ENCODE data around the gene ADGRL4.
"Not testable (repeated sequence)": the region's sequence is repeated elsewhere in the genome, so short reads cannot be mapped to it uniquely, and the experiment has no call there.

ADGRL4 gene

DNA sequence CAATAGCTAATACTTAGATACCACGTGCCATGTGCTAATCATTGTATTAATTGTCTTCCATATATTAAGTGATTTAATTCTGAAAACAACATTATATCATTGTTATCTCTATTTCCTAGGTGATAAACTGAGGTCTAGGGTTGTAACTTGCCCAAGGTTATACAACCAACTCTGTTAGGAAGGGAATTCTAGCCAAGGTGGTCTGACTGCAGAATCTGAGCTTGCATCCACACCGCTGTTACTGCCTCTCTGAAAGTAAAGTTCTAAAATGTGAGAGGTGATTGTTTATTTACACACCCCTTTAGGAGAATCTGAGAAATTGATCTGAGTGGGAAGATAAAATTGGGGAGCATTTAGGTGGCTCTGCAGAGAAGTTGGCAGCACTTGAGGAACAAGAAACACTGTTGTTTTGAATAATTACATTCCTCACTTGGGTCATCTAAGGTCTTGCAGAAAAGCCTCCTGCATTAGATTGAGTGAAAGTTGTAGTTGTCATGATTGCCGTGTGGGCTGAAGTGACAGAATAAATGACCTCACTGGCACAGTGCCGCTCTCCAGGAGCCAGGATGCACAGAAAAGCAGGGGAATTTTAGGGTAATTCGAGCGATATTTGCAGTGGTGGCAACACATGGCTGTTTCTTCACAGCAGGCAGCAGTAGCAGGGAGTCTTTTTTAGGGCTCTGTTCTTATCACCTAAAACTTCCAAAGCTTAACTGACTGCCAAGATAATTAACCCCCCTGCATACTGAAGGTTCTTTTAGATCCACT, 121.7 kb downstream of the ADGRL4 start:
- Mint-ChIP-seq H3K27ac (no peak overlapping the region), H3K4me1 (ENCODE audit: low read depth) (no peaks in the 10 kb centered on the region)

DNA sequence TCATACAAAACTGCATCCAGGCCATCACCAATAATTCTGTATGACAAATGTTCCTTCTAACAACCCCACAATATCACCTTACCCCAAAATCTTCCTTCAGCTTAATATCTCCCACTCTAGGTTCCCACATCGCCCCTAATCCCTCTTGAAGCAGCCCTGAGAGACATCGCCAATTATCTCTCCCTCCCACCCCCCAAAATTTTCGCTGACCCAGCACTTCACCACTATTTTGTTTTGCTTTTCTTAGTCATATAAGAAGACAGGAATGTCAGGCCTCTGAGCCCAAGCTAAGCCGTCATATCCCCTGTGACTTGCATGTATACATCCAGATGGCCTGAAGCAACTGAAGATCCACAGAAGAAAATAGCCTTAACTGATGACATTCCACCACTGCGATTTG, 126.3 kb downstream of the ADGRL4 start:
- H3K9me3 Mint-ChIP-seq (ENCODE audit: low read depth), result no peaks in the 10 kb centered on the region
- no peaks in the 10 kb centered on the region for H3K27me3 Mint-ChIP-seq
- H3K4me1 Mint-ChIP-seq (ENCODE audit: low read depth), result no peaks in the 10 kb centered on the region
- H3K4me3 Mint-ChIP-seq, result no peak overlapping the region
- H3K36me3 Mint-ChIP-seq, result no peaks in the 10 kb centered on the region
- H3K27ac Mint-ChIP-seq, result no peak overlapping the region

More for the DNA sequence above, 121.7 kb downstream of the ADGRL4 start:
- Mint-ChIP-seq H3K27me3 (peaks cover 2% of the 10 kb centered on the region), H3K4me3 (no peak overlapping the region), H3K9me3 (ENCODE audit: low read depth) (no peaks in the 10 kb centered on the region), H3K36me3 (no peaks in the 10 kb centered on the region)

DNA sequence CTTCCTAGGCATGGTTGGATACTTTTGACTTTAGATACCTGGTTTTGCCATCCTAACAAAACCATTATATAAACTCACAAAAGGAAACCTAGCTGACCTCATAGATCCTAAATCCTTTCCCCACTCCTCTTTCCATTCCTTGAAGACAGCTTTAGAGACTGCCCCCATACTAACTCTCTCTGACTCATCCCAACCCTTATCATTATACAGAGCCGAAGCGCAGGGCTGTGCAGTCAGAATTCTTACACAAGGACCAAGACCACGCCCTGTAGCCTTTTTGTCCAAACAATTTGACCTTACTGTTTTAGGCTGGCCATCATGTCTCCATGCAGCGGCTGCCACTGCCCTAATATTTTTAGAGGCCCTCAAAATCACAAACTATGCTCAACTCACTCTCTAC, 130.5 kb downstream of the ADGRL4 start:
- not testable (repeated sequence) for H3K4me1 Mint-ChIP-seq (ENCODE audit: low read depth); H3K4me3 Mint-ChIP-seq; H3K36me3 Mint-ChIP-seq; H3K9me3 Mint-ChIP-seq (ENCODE audit: low read depth); H3K27ac Mint-ChIP-seq; H3K27me3 Mint-ChIP-seq

DNA sequence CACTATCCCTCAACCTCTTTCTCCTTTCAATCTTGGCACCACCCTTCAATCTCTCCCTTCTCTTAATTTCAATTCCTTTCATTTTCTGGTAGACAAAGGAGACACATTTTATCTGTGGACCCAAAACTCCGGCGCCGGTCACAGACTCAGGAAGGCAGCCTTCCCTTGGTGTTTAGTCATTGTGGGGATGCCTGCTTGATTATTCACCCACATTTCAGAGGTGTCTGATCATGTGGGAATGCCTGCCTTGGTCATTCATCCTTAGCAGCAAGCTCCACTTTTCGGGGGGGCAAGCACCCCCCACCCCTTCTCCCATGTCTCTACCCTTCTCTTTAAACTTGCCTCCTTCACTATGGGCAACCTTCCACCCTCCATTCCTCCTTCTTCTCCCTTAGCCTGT, 133.7 kb downstream of the ADGRL4 start:
- H3K4me3 Mint-ChIP-seq; H3K27ac Mint-ChIP-seq; H3K9me3 Mint-ChIP-seq (ENCODE audit: low read depth); H3K4me1 Mint-ChIP-seq (ENCODE audit: low read depth); H3K27me3 Mint-ChIP-seq; H3K36me3 Mint-ChIP-seq: not testable (repeated sequence)

DNA sequence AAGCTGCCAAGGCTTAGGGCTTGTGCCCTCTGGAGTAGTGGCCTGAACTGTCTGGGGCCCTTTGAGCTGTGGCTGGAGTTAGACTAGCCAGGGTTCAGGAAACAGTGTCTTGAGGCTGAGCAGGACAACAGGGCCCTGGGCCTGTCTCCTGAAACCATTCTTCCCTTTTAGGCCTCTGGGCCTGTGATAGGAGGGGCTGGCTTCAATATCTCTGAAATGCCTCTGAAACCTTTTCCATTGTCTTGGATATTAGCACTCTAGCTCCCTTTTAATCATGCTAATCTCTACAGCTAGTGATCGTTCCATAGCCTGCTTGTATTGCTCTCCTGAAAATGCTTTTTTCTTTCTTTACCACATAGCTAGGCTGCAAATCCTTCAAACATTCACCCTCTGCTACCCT, 135.3 kb downstream of the ADGRL4 start:
- H3K9me3 Mint-ChIP-seq (ENCODE audit: low read depth), result no peaks in the 10 kb centered on the region

DNA sequence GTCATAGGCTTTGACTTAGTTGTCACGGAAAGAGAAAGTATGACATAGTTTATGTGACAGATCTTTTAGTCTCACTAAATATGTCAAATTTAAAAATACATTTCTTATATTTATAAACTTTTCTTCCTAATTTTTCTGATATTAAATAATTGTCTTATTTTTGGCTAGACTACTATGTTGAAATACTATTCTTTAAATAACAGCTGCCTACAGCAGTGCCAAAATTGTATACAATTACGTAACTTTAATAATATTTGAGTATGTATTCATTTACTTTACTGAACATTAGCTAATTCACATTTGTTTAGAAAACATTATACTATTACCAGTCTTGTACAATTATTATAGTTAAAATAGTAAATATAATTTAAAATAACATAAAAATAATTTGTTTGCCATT, 137.4 kb downstream of the ADGRL4 start:
- Mint-ChIP-seq H3K27ac (no peak overlapping the region), H3K4me1 (ENCODE audit: low read depth) (no peaks in the 10 kb centered on the region), H3K27me3 (no peaks in the 10 kb centered on the region), H3K4me3 (no peak overlapping the region), H3K36me3 (no peaks in the 10 kb centered on the region), H3K9me3 (ENCODE audit: low read depth) (no peaks in the 10 kb centered on the region)

More for the DNA sequence above, 135.3 kb downstream of the ADGRL4 start:
- H3K27ac Mint-ChIP-seq, result no peak overlapping the region
- H3K27me3 Mint-ChIP-seq, result no peaks in the 10 kb centered on the region
- no peak overlapping the region for H3K4me3 Mint-ChIP-seq
- no peaks in the 10 kb centered on the region for H3K4me1 Mint-ChIP-seq (ENCODE audit: low read depth)
- no peaks in the 10 kb centered on the region for H3K36me3 Mint-ChIP-seq

DNA sequence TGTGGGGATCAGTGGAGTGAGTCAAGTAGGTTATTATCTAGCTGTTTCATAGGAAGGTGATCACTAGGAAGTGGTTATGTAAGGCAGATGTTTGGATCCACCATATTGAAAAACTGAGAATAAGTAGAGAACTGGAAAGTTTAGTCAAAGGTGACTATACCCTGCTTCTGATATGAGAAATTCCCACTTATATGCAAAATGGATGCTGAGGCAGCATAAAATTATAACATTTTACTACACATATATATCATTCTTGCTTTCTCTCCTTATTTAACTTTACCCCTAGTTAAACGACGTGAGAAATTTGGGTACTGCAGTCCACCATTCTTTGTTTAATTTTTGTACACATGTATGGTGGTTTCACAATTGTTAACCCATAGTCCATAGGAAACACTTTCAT, 142.4 kb downstream of the ADGRL4 start:
- H3K4me1 Mint-ChIP-seq (ENCODE audit: low read depth), result no peaks in the 10 kb centered on the region
- H3K27ac Mint-ChIP-seq, result no peak overlapping the region

DNA sequence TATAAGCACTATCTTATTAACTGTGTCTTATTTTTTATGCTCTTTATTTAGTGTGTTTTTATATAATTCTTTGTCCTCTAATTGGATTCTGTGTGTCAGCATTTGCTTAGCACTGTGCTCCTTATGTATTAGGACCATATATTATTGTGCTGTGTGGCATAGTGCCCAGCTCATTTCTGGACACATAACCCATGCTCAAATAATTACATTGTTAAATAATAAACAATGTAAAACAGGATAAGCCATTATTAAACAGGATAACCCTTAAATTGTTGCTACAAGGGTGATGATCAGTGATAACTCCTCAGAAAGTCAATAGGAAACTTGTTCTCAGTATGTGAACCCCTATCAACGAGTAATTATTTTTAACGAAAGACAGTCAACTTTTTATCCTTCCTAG, 150.4 kb downstream of the ADGRL4 start:
- Mint-ChIP-seq H3K36me3 (no peaks in the 10 kb centered on the region), H3K27ac (no peak overlapping the region), H3K4me3 (no peak overlapping the region)

More for the DNA sequence above, 142.4 kb downstream of the ADGRL4 start:
- H3K4me3 Mint-ChIP-seq, result no peak overlapping the region
- peaks cover 5% of the 10 kb centered on the region for H3K9me3 Mint-ChIP-seq (ENCODE audit: low read depth)
- no peaks in the 10 kb centered on the region for H3K27me3 Mint-ChIP-seq
- no peaks in the 10 kb centered on the region for H3K36me3 Mint-ChIP-seq

DNA sequence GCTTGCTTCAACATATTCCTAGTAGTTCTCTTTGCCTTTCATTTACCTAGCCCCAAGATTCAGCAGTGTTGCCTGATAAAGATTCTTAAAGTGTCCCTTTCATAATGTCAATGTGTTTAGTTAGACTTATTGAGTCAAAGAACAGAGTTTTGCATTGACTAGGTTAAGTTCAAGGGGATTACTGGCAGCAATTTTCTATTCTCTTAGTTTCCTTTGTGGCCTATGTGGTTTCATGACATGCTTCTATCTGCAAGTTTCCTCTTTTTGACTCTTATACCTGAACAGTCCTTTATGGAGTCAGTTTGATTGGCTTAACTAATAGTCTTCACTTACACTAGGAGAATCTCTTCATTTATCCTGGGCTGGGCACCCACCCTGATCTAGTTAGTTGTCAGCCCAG, 151.3 kb downstream of the ADGRL4 start:
- Mint-ChIP-seq H3K9me3 (ENCODE audit: low read depth) (peaks cover 7% of the 10 kb centered on the region), H3K27ac (no peak overlapping the region), H3K36me3 (no peaks in the 10 kb centered on the region), H3K27me3 (peaks cover 4% of the 10 kb centered on the region), H3K4me1 (ENCODE audit: low read depth) (no peaks in the 10 kb centered on the region), H3K4me3 (no peak overlapping the region)

More for the DNA sequence above, 150.4 kb downstream of the ADGRL4 start:
- peaks cover 4% of the 10 kb centered on the region for H3K27me3 Mint-ChIP-seq
- peaks cover 7% of the 10 kb centered on the region for H3K9me3 Mint-ChIP-seq (ENCODE audit: low read depth)
- no peaks in the 10 kb centered on the region for H3K4me1 Mint-ChIP-seq (ENCODE audit: low read depth)

DNA sequence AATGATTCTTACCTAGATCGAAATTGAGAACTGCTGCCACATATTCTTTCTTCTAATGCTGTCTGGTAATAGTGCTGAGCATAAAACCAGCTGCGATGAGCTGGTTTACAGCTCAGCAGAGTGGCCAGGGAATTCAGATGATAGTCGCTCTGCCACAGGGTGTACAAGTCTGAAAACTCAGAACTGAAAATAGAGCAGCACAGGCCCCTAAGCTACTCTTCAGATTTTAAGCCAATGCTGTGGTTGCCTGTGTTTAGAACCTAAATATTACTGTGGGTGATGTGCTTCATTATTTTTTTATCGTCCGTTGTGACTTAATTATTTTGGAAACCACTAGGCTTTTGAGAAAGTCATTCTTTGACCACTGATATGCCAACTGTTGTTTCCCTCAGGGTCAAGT, 152.0 kb downstream of the ADGRL4 start:
- Mint-ChIP-seq H3K27ac (no peak overlapping the region), H3K4me1 (ENCODE audit: low read depth) (no peaks in the 10 kb centered on the region), H3K4me3 (no peak overlapping the region), H3K27me3 (peaks cover 4% of the 10 kb centered on the region), H3K9me3 (ENCODE audit: low read depth) (peaks cover 7% of the 10 kb centered on the region), H3K36me3 (no peaks in the 10 kb centered on the region)

DNA sequence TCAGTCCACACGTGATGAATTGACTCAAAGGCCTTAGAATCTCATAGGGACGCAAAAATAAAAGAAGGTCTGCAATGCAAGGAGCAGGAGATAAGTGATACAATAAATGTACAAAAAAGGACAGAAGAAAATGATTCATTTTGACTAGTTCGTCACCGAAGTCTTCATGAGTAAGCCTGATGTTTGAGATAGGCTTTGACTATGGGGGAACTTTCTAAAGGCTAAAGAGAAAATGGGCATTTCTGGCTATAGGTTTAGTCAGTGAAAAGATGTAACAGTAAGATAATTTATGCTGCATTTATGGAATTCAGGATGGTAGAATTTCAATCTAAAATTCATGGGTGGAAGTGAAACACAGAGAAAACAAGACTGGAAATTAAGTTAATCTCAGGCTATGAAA, 163.0 kb downstream of the ADGRL4 start:
- H3K4me3 Mint-ChIP-seq, result no peak overlapping the region
- H3K9me3 Mint-ChIP-seq (ENCODE audit: low read depth), result no peaks in the 10 kb centered on the region
- no peak overlapping the region for H3K27ac Mint-ChIP-seq
- no peaks in the 10 kb centered on the region for H3K27me3 Mint-ChIP-seq
- no peaks in the 10 kb centered on the region for H3K4me1 Mint-ChIP-seq (ENCODE audit: low read depth)
- H3K36me3 Mint-ChIP-seq, result no peaks in the 10 kb centered on the region

DNA sequence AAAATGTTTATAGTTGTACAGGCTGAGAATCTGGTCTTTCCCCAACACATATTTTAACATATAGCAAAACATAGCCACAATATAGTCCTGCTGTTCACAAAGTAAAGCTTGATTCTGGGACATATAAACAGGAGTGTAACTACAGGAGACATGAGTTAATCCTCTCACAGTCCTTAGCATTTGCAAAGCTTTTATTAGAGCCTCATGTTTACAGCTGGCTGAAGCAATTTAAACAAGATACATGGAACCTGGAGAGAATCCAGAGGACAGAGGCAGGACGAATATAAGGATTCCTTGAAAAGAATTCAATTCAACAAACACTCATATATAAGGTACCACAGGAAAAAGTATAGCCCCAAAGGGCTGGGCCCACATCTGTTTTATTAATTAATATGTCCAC, 163.4 kb downstream of the ADGRL4 start:
- Mint-ChIP-seq H3K36me3 (no peaks in the 10 kb centered on the region), H3K4me1 (ENCODE audit: low read depth) (no peaks in the 10 kb centered on the region), H3K27me3 (no peaks in the 10 kb centered on the region), H3K9me3 (ENCODE audit: low read depth) (no peaks in the 10 kb centered on the region), H3K27ac (no peak overlapping the region), H3K4me3 (no peak overlapping the region)

DNA sequence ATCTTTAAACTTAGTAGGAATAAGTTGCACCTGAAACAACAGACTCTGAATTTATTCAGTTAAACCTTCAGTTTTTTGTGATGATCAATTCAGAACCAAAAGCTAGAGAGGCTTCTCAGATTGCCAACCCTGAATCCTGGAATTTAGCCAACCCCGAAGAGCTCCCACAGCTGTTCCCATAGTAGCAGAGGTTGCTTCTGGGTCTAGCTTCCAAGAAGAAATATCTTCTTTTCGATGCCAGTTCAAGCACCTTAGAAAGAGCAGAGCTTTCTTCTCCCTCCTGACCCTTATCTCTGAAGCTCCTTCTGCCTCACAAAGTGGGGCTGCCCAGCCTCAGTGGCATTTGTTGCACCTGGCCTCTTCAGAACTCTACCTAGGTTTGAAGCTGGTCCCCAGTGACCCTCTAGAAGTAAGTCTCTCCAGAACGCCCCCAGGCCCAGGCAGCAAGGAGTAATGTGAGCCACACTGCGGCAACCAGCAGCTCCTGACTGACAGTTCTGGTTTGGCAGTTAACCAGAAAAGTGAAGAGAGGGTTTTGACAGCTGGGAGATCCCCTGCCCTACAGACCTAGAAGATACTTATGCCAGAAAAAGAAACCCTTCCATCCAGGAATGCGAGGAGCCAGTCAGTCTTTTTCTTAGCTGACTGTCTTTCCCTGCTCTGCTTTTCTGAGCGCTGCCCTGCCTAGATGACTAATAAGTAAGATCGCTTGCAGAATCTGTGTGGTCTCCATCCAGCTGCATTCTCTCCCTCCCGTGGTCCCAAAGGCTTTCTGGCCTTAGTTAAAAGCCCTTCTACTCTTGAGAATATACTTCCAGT, 165.9 kb downstream of the ADGRL4 start:
- Mint-ChIP-seq H3K4me3 (no peak overlapping the region), H3K4me1 (ENCODE audit: low read depth) (peaks cover 11% of the 10 kb centered on the region), H3K27ac (no peak overlapping the region), H3K27me3 (no peaks in the 10 kb centered on the region), H3K9me3 (ENCODE audit: low read depth) (no peaks in the 10 kb centered on the region), H3K36me3 (no peaks in the 10 kb centered on the region)

Measured in activated naive CD8-positive, alpha-beta T cell (primary cell).